Astrocyte (in vitro differentiated cells and primary cell): ENCODE data around the gene TAGLN. TPM values are rescaled to one million over a fixed set of nuclear protein-coding genes. Genes with fewer than 3 reads are reported as not detected.

Experiments used
- DNase-seq: peaks from one replicate; pipeline ENCODE4 v3.0.0-alpha.2; 2010; ENCODE audit warnings: low read depth
- FAIRE-seq: peaks from 2 replicates; lab custom pipeline; 2011; peaks lifted over from hg19 to GRCh38; lab: Jason Lieb, UNC
- H2AFZ ChIP-seq: 2 replicates; pipeline ENCODE4 v1.6.0; 2012; ENCODE audit warnings: low read depth, low read length, inconsistent platforms
- H3K27ac ChIP-seq: 2 replicates; pipeline ENCODE4 v1.5.1; 2011; ENCODE audit warnings: low read depth, low read length, inconsistent platforms
- H3K27me3 ChIP-seq: 2 replicates; pipeline ENCODE4 v1.6.0; 2011; ENCODE audit warnings: low read length, inconsistent platforms; ENCODE audit not compliant: insufficient read depth
- H3K36me3 ChIP-seq: 2 replicates; pipeline ENCODE4 v1.5.1; 2011; ENCODE audit warnings: low read length, inconsistent platforms; ENCODE audit not compliant: insufficient read depth
- H3K4me1 ChIP-seq: 2 replicates; pipeline ENCODE4 v1.5.1; 2011; ENCODE audit warnings: low read length, inconsistent platforms; ENCODE audit not compliant: insufficient read depth
- H3K4me2 ChIP-seq: 2 replicates; pipeline ENCODE4 v1.6.0; 2012; ENCODE audit warnings: low read length, inconsistent platforms
- H3K4me3 ChIP-seq: 2 replicates; pipeline ENCODE4 v1.5.1; 2011; ENCODE audit warnings: low read depth, mild to moderate bottlenecking, low read length, inconsistent platforms; ENCODE audit not compliant: insufficient read depth
- H3K79me2 ChIP-seq: 2 replicates; pipeline ENCODE4 v1.6.0; 2012; ENCODE audit warnings: mild to moderate bottlenecking, low read length, inconsistent platforms; ENCODE audit not compliant: insufficient read depth
- H3K9ac ChIP-seq: 2 replicates; pipeline ENCODE4 v1.6.0; 2012; ENCODE audit warnings: mild to moderate bottlenecking, low read length, inconsistent platforms
- H3K9me3 ChIP-seq: 2 replicates; pipeline ENCODE4 v1.5.1; 2012; ENCODE audit warnings: low read depth, mild to moderate bottlenecking, low read length, inconsistent platforms; ENCODE audit not compliant: insufficient read depth
- H4K20me1 ChIP-seq: 2 replicates; pipeline ENCODE4 v1.6.0; 2012; ENCODE audit warnings: low read length, inconsistent platforms; ENCODE audit not compliant: insufficient read depth
- H3K27ac Mint-ChIP-seq: one replicate; pipeline ENCODE4 v1.8.0; 2021; ENCODE audit warnings: mild to moderate bottlenecking, mixed read lengths; ENCODE audit not compliant: unreplicated experiment
- H3K27me3 Mint-ChIP-seq: one replicate; pipeline ENCODE4 v1.8.0; 2021; ENCODE audit warnings: low read depth, mixed read lengths; ENCODE audit not compliant: unreplicated experiment
- H3K36me3 Mint-ChIP-seq: one replicate; pipeline ENCODE4 v1.8.0; 2021; ENCODE audit warnings: low read depth, mixed read lengths; ENCODE audit not compliant: unreplicated experiment
- H3K4me1 Mint-ChIP-seq: one replicate; pipeline ENCODE4 v1.8.0; 2021; ENCODE audit warnings: low read depth, mixed read lengths; ENCODE audit not compliant: unreplicated experiment
- H3K4me3 Mint-ChIP-seq: one replicate; pipeline ENCODE4 v1.8.0; 2021; ENCODE audit warnings: mild to moderate bottlenecking, moderate library complexity, mixed read lengths; ENCODE audit not compliant: unreplicated experiment
- H3K9me3 Mint-ChIP-seq: one replicate; pipeline ENCODE4 v1.8.0; 2021; ENCODE audit warnings: mild to moderate bottlenecking, mixed read lengths; ENCODE audit not compliant: unreplicated experiment
- CTCF ChIP-seq: IDR thresholded peaks from 2 replicates; pipeline ENCODE4 v1.5.1; 2011; ENCODE audit warnings: low read depth, mild to moderate bottlenecking, inconsistent platforms, low read length, moderate library complexity; ENCODE audit not compliant: insufficient read depth
- EZH2 ChIP-seq: IDR thresholded peaks from 2 replicates; pipeline ENCODE4 v1.6.1; 2012; ENCODE audit warnings: mild to moderate bottlenecking, low read length, inconsistent platforms; ENCODE audit not compliant: insufficient read depth
- total RNA-seq: library from RNA; stranded (reverse); gene quantifications from 2 replicates; pipeline ENCODE4 v1.2.1, GENCODE V29; 2021

The TAGLN gene
- total RNA-seq, 1 donor from 2014 or later = 4,004 TPM

- no peak for TF ChIP-seq CTCF
- TF ChIP-seq EZH2 = no peak
- peaks cover 50% of the 10 kb centered on the region for H3K36me3 ChIP-seq
- peaks cover 32% of the 10 kb centered on the region for H3K4me1 ChIP-seq
- no peak overlapping the region for H3K4me3 ChIP-seq
- peaks cover 4% of the 10 kb centered on the region for H4K20me1 ChIP-seq
- peaks cover 21% of the 10 kb centered on the region for H3K4me1 Mint-ChIP-seq
- peak overlapping the region; percentile 7 for H3K27ac Mint-ChIP-seq
- no peaks in the 10 kb centered on the region for H3K79me2 ChIP-seq
- H3K9me3 ChIP-seq = no peaks in the 10 kb centered on the region
- H3K9ac ChIP-seq = no peak overlapping the region
- H3K27me3 ChIP-seq = no peaks in the 10 kb centered on the region
- H3K36me3 Mint-ChIP-seq = peaks cover 32% of the 10 kb centered on the region
- no peak overlapping the region for H3K4me3 Mint-ChIP-seq
- no peak overlapping the region for H2AFZ ChIP-seq
- H3K9me3 Mint-ChIP-seq = peaks cover 1% of the 10 kb centered on the region
- H3K27me3 Mint-ChIP-seq = no peaks in the 10 kb centered on the region
- no peak for FAIRE-seq
- no peak overlapping the region for H3K27ac ChIP-seq
- H3K4me2 ChIP-seq = no peak overlapping the region
- no peak for DNase-seq
Observed at GRCh38 chr11:117220999-117221774, 22.0 kb downstream of the TAGLN start.

GRCh38 chr11:117221775-117222517 lies 22.8 kb downstream of the TAGLN start:
- H4K20me1 ChIP-seq = peaks cover 9% of the 10 kb centered on the region
- H3K4me1 ChIP-seq = peaks cover 28% of the 10 kb centered on the region
- H3K4me2 ChIP-seq = peak overlapping the region; percentile 2
- no peaks in the 10 kb centered on the region for H3K9me3 ChIP-seq
- H3K79me2 ChIP-seq = no peaks in the 10 kb centered on the region
- H3K27me3 ChIP-seq = no peaks in the 10 kb centered on the region
- no peak for TF ChIP-seq CTCF
- TF ChIP-seq EZH2 = no peak
- Mint-ChIP-seq H3K27me3 (no peaks in the 10 kb centered on the region), H3K4me3 (no peak overlapping the region), H3K27ac (no peak overlapping the region), H3K36me3 (peaks cover 27% of the 10 kb centered on the region), H3K4me1 (peaks cover 17% of the 10 kb centered on the region), H3K9me3 (peaks cover 1% of the 10 kb centered on the region)
- peaks cover 52% of the 10 kb centered on the region for H3K36me3 ChIP-seq
- H3K27ac ChIP-seq = no peak overlapping the region
- no peak overlapping the region for H2AFZ ChIP-seq
- DNase-seq = no peak
- no peak overlapping the region for H3K4me3 ChIP-seq
- no peak overlapping the region for H3K9ac ChIP-seq
- no peak for FAIRE-seq
